Measurements from ENCODE around the gene SLIT1. TPM values are rescaled to one million over a fixed set of nuclear protein-coding genes. Genes with fewer than 3 reads are reported as not detected.

The SLIT1 gene
- total RNA-seq, 1 donor from 2014 or later, result 0.23 TPM

GRCh38 chr10:97018251-97019212 lies 167.2 kb downstream of the SLIT1 start:
- H3K36me3 ChIP-seq (ENCODE audit: insufficient read depth, low read length), result no peaks in the 10 kb centered on the region
- H3K27ac ChIP-seq (ENCODE audit: low read depth, low read length), result no peak overlapping the region
- H3K4me2 ChIP-seq (ENCODE audit: low read length), result no peak overlapping the region
- no peak for TF ChIP-seq CTCF (IDR thresholded peaks at IDR 0.05; ENCODE audit: insufficient read depth, low read depth, low read length)
- TF ChIP-seq EZH2 (IDR thresholded peaks at IDR 0.05; ENCODE audit: insufficient read depth, low read length), result no peak
- H3K27me3 ChIP-seq (ENCODE audit: insufficient read depth, low read length), result no peaks in the 10 kb centered on the region
- no peaks in the 10 kb centered on the region for H3K9me3 ChIP-seq (ENCODE audit: insufficient read depth, low read depth, low read length)
- Mint-ChIP-seq H3K4me1 (ENCODE audit: low read depth, unreplicated experiment) (peaks cover 8% of the 10 kb centered on the region), H3K27ac (ENCODE audit: unreplicated experiment) (no peak overlapping the region), H3K9me3 (ENCODE audit: unreplicated experiment) (no peaks in the 10 kb centered on the region), H3K36me3 (ENCODE audit: low read depth, unreplicated experiment) (no peaks in the 10 kb centered on the region), H3K4me3 (ENCODE audit: unreplicated experiment) (no peak overlapping the region), H3K27me3 (ENCODE audit: low read depth, unreplicated experiment) (peaks cover 3% of the 10 kb centered on the region)
- no peak overlapping the region for H3K4me3 ChIP-seq (ENCODE audit: insufficient read depth, low read depth, low read length)
- H3K79me2 ChIP-seq (ENCODE audit: insufficient read depth, low read length), result no peaks in the 10 kb centered on the region
- H3K4me1 ChIP-seq (ENCODE audit: insufficient read depth, low read length), result peaks cover 14% of the 10 kb centered on the region
- H3K9ac ChIP-seq (ENCODE audit: low read length), result no peak overlapping the region
- H4K20me1 ChIP-seq (ENCODE audit: insufficient read depth, low read length), result no peaks in the 10 kb centered on the region
- DNase-seq (ENCODE audit: low read depth), result no peak
- no peak overlapping the region for H2AFZ ChIP-seq (ENCODE audit: low read depth, low read length)
- FAIRE-seq, result no peak

- H3K36me3 ChIP-seq (ENCODE audit: insufficient read depth, low read length), result no peaks in the 10 kb centered on the region
- peaks cover 5% of the 10 kb centered on the region for H3K4me1 Mint-ChIP-seq (ENCODE audit: low read depth, unreplicated experiment)
Observed at GRCh38 chr10:97017474-97017903, 168.3 kb downstream of the SLIT1 start.

More at GRCh38 chr10:97017474-97017903, 168.3 kb downstream of the SLIT1 start:
- peaks cover 7% of the 10 kb centered on the region for H3K27me3 Mint-ChIP-seq (ENCODE audit: low read depth, unreplicated experiment)
- Histone ChIP-seq H3K9ac (ENCODE audit: low read length) (no peak overlapping the region), H3K27ac (ENCODE audit: low read depth, low read length) (no peak overlapping the region), H3K4me2 (ENCODE audit: low read length) (no peak overlapping the region), H3K27me3 (ENCODE audit: insufficient read depth, low read length) (no peaks in the 10 kb centered on the region), H3K4me3 (ENCODE audit: insufficient read depth, low read depth, low read length) (no peak overlapping the region), H3K79me2 (ENCODE audit: insufficient read depth, low read length) (no peaks in the 10 kb centered on the region), H3K9me3 (ENCODE audit: insufficient read depth, low read depth, low read length) (no peaks in the 10 kb centered on the region), H2AFZ (ENCODE audit: low read depth, low read length) (no peak overlapping the region), H3K4me1 (ENCODE audit: insufficient read depth, low read length) (peaks cover 8% of the 10 kb centered on the region), H4K20me1 (ENCODE audit: insufficient read depth, low read length) (no peaks in the 10 kb centered on the region)
- H3K27ac Mint-ChIP-seq (ENCODE audit: unreplicated experiment), result no peak overlapping the region
- TF ChIP-seq EZH2 (IDR thresholded peaks at IDR 0.05; ENCODE audit: insufficient read depth, low read length) (no peak), CTCF (IDR thresholded peaks at IDR 0.05; ENCODE audit: insufficient read depth, low read depth, low read length) (no peak)
- no peak for DNase-seq (ENCODE audit: low read depth)
- H3K9me3 Mint-ChIP-seq (ENCODE audit: unreplicated experiment), result no peaks in the 10 kb centered on the region
- H3K4me3 Mint-ChIP-seq (ENCODE audit: unreplicated experiment), result no peak overlapping the region
- no peaks in the 10 kb centered on the region for H3K36me3 Mint-ChIP-seq (ENCODE audit: low read depth, unreplicated experiment)
- no peak for FAIRE-seq
